HEK293T (cell line): ENCODE results near the gene NRAS.

Experiments
- ARNT ChIP-seq: fragments of 450-650 bp; IDR thresholded peaks from 2 replicates; pipeline ENCODE4 v1.6.1; 2017; ENCODE audit warnings: mild to moderate bottlenecking
- CTBP1 ChIP-seq: fragments of 450-650 bp; IDR thresholded peaks from 2 replicates; pipeline ENCODE4 v1.6.1; 2016; ENCODE audit warnings: borderline replicate concordance
- ELF4 ChIP-seq: fragments of 450-650 bp; IDR thresholded peaks from 2 replicates; pipeline ENCODE4 v1.6.1; 2017; ENCODE audit warnings: antibody characterized with exemption
- FOXK2 ChIP-seq: fragments of 450-650 bp; IDR thresholded peaks from 2 replicates; pipeline ENCODE4 v1.6.1; 2016; ENCODE audit warnings: mild to moderate bottlenecking
- FOXM1 ChIP-seq: fragments of 450-650 bp; IDR thresholded peaks from 2 replicates; pipeline ENCODE4 v1.6.1; 2017; ENCODE audit warnings: mild to moderate bottlenecking, borderline replicate concordance
- HDGF ChIP-seq: fragments of 450-650 bp; IDR thresholded peaks from 2 replicates; pipeline ENCODE4 v1.6.1; 2017; ENCODE audit warnings: antibody characterized with exemption, borderline replicate concordance
- NFRKB ChIP-seq: fragments of 450-650 bp; IDR thresholded peaks from 2 replicates; pipeline ENCODE4 v1.6.1; 2016; ENCODE audit warnings: mild to moderate bottlenecking, moderate library complexity
- SP1 ChIP-seq: fragments of 450-650 bp; IDR thresholded peaks from 2 replicates; pipeline ENCODE4 v1.6.1; 2017
- SUZ12 ChIP-seq: fragments of 450-650 bp; IDR thresholded peaks from 2 replicates; pipeline ENCODE4 v1.6.1; 2016; ENCODE audit warnings: mild to moderate bottlenecking
- TARDBP ChIP-seq: fragments of 450-650 bp; IDR thresholded peaks from 2 replicates; pipeline ENCODE4 v1.6.1; 2016

GRCh38 chr1:114758256-114758832, 41.8 kb upstream of the NRAS start:
- TF ChIP-seq FOXM1: no peak
- TF ChIP-seq ELF4: no peak
- no peak for TF ChIP-seq HDGF
- TF ChIP-seq SUZ12: no peak
- TF ChIP-seq FOXK2: peak; percentile 61; the same call in 1 of the 2 replicates
- TF ChIP-seq CTBP1: no peak
- TF ChIP-seq ARNT: no peak
- no peak for TF ChIP-seq NFRKB
- TF ChIP-seq TARDBP: no peak
- no peak for TF ChIP-seq SP1
